ENCODE results near the gene C4orf50.

Gene C4orf50

DNA sequence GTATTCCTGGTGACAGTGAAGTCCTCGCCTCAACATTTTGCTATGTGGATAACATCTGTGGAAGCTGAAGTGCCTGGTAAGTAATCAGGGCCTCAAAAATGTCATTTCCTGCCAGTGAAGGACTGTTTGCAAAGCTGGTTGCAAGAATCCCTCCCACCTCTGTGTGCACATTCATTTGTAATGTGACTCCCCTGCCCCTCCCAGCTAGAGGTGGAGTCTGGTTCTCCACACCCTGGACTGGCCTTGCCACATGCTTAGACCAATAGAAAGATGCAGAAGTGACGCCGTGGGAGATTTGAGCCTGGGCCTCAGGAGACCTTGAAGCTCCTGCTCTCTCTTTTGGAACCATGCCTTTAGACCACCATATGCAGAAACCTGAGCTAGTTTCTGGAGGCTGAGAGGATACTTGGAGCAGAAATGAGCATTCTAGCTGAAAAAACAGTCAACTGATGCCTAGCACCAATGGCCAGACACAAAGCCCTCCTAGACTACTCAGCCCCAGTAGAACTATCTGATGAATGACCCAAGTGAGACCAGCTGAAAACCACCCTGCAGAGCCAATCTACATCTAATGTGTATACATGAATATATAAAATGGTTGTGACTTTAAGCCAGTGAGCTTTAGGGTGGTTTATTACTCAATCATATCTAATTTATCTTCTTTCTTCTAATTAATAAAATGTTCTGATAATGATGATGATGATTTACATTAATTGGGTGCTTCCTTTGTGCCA is 77.6 kb downstream of the C4orf50 start:
- Mint-ChIP-seq H3K27ac (no peak overlapping the region), H3K9me3 (no peaks in the 10 kb centered on the region), H3K36me3 (no peaks in the 10 kb centered on the region), H3K4me3 (no peak overlapping the region), H3K27me3 (peaks cover 4% of the 10 kb centered on the region), H3K4me1 (no peaks in the 10 kb centered on the region)

DNA sequence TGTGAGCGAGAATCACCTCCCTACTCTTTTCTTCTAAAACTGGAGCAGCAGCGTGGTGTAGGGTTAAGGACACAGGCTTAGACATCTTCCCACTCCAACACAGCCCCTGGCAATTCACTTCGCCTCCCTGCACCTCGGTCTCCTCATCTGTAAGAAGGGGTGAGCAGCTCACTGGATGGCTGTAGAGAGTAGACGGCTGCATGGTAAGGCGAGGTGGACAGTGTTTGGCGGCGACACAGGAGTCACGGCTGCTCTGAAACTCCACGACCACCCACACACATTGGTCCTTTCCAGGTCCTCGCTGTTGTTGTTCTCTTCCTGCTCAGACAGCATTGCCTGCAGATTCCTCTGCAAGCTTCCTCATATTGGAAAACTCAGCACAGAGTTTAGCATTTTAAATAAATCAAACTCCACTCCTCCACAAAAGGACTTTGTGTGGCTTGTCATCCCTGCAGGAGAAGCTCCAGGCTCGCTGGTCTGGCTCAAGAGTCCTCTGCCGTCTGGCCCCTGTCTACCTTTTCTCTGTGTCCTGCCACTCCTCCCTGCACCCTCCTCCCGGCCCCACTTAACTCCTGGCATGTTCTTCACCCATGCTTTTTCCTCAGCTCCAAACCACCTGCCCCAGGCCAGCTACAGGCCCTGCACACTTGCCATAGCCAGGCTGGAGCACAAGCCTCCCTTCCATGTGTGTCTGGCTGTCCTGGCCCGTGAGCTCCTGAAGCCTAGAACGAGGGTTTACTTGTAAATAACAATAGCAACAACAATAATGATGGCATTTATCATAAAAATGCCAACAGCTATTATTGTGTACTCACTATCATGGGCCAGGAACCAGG is 84.0 kb downstream of the C4orf50 start:
- H3K27me3 Mint-ChIP-seq: peaks cover 4% of the 10 kb centered on the region
- no peak overlapping the region for H3K4me3 Mint-ChIP-seq
- no peaks in the 10 kb centered on the region for H3K36me3 Mint-ChIP-seq
- H3K27ac Mint-ChIP-seq: no peak overlapping the region
- no peaks in the 10 kb centered on the region for H3K9me3 Mint-ChIP-seq
- H3K4me1 Mint-ChIP-seq: no peaks in the 10 kb centered on the region

DNA sequence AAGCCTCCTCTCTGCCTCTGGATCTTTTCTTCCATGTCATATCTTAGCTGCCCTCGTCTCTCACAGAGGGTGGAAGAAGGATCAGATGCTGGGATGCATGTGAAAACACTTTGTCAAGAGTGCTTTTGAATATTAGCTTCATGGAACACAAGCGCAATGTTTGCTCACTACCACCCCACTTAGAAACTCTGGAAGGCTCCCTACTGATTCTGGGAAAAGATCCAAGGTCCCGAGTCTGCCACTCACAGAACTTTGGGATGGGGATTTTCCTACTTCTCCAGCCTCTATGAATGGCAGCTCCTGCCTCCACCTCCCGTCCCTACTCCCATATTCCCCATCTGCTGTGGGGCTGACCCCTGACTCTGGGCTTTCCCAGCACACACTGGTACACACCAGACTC is 85.1 kb downstream of the C4orf50 start:
- peaks cover 4% of the 10 kb centered on the region for H3K27me3 Mint-ChIP-seq
- H3K9me3 Mint-ChIP-seq: no peaks in the 10 kb centered on the region
- no peaks in the 10 kb centered on the region for H3K36me3 Mint-ChIP-seq
- H3K27ac Mint-ChIP-seq: no peak overlapping the region
- no peaks in the 10 kb centered on the region for H3K4me1 Mint-ChIP-seq
- H3K4me3 Mint-ChIP-seq: no peak overlapping the region

DNA sequence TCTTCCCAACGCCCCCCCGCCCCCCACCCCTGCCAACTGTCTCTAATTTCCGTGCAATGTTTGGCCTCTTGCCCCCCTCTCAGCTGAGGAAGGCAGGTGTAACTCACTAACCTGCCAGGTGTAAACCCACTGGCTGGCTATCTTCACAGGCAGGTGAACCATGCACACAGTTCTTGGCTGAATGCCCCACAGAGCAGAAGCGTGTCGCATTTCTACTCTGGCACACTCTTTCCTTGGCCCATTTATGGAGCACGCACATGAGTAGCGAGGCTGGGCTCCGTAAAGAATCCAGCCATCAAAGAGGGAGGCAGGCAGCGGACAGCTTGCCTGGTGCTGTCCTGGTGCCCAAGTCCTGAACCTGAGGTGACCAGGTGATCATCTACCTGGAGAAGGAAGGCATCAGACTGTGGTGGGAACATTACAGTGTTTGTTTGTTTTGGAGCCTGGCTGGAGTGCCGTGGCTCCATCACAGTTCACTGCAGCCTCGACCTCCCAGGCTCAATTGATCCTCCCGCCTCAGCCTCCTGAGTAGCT is 86.1 kb downstream of the C4orf50 start:
- no peaks in the 10 kb centered on the region for H3K9me3 Mint-ChIP-seq
- no peaks in the 10 kb centered on the region for H3K36me3 Mint-ChIP-seq
- H3K4me1 Mint-ChIP-seq: no peaks in the 10 kb centered on the region
- peaks cover 6% of the 10 kb centered on the region for H3K27me3 Mint-ChIP-seq
- no peak overlapping the region for H3K27ac Mint-ChIP-seq
- no peak overlapping the region for H3K4me3 Mint-ChIP-seq

DNA sequence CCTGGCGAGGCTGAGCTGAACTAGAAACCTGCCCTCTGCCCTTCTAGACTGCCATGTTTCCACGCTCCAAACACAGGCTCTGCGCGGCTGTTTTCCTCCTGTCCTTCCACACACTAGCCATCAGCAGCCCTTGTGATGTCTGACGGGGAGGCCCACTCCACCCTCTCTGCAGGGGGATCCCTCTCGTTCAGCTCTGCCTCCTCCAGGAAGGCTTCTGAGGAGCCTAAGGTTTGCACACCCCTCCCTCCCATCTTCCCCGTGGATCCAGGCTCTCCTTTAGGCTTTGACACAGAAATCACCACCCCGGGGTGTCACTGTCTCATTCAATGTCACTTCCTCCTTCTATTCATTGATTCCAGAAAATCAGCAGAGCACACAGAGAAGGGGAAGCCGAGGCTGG is 86.7 kb downstream of the C4orf50 start:
- no peaks in the 10 kb centered on the region for H3K36me3 Mint-ChIP-seq
- H3K9me3 Mint-ChIP-seq: no peaks in the 10 kb centered on the region
- H3K4me3 Mint-ChIP-seq: no peak overlapping the region
- peaks cover 6% of the 10 kb centered on the region for H3K27me3 Mint-ChIP-seq
- H3K27ac Mint-ChIP-seq: no peak overlapping the region
- no peaks in the 10 kb centered on the region for H3K4me1 Mint-ChIP-seq

DNA sequence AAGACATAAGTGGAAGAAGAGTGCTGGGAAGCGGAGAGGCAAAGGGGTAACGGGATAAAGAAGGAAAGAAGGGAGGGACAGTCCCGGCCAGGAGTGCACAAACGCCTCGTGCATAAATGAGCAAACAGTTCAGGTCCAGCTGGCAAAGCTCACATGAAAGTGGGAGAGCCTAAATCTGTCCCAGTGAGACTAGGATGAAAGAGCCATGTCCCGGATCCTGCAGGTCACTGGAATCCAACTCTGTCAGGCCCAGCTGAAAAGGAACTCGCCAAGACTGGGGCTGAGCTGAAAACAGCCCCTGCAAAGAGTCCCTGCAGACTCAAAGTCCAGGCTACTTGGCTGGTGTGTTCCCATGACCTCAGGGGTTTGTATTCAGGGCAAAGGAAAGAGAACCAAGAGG is 87.4 kb downstream of the C4orf50 start:
- H3K27me3 Mint-ChIP-seq: peaks cover 6% of the 10 kb centered on the region
- H3K9me3 Mint-ChIP-seq: no peaks in the 10 kb centered on the region
- no peak overlapping the region for H3K27ac Mint-ChIP-seq
- no peaks in the 10 kb centered on the region for H3K36me3 Mint-ChIP-seq
- H3K4me3 Mint-ChIP-seq: no peak overlapping the region
- no peaks in the 10 kb centered on the region for H3K4me1 Mint-ChIP-seq

DNA sequence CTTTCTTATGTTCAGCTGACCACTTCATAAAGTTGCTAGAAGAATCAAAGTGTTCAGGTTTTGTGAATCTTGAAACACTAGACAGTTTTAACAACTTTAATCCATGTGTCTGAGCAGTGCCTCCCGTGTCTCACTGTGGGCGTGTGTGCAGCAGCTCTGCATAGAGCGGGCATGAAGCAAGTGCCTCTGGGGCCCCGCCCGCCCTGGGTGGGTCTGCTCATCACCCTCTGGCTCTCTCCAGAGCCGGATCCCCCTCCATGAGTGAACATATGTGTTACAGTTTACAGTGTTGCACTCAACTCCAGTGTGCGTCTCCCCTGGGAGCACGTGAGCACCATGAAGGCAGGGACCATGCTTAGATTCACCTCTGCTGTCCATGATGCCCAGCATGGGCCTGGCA is 87.8 kb downstream of the C4orf50 start:
- peaks cover 6% of the 10 kb centered on the region for H3K27me3 Mint-ChIP-seq
- H3K4me1 Mint-ChIP-seq: no peaks in the 10 kb centered on the region
- H3K9me3 Mint-ChIP-seq: no peaks in the 10 kb centered on the region
- H3K4me3 Mint-ChIP-seq: no peak overlapping the region
- H3K27ac Mint-ChIP-seq: no peak overlapping the region
- no peaks in the 10 kb centered on the region for H3K36me3 Mint-ChIP-seq

DNA sequence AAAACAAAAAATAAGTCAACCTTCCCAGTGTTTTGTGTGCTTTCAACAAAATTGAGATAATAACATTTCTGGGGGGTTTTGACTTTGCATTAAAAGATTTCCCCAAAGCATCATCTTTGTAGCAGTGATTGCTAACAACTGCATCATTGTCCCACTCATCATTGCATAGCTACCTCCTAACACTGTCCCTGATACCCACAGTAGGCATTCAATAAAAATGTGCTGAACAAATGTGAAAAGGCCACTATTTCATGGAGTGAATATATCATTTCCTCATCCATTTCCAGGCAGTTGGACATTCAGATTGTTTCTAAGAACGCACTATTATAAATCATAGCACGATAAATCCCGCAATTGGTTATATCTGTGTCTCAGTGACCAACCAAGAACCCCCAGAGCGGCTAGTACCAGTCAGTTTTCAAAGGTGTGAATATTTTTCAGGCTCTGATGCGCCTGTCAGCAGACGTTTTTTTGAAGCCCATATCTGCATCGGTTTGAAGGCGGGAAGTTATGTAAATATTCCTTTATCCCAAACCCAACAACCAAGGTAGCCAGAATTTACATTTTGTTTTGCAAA is 89.3 kb downstream of the C4orf50 start:
- no peaks in the 10 kb centered on the region for H3K4me1 Mint-ChIP-seq
- no peak overlapping the region for H3K27ac Mint-ChIP-seq
- no peaks in the 10 kb centered on the region for H3K9me3 Mint-ChIP-seq
- H3K4me3 Mint-ChIP-seq: no peak overlapping the region
- peaks cover 6% of the 10 kb centered on the region for H3K27me3 Mint-ChIP-seq
- H3K36me3 Mint-ChIP-seq: no peaks in the 10 kb centered on the region

DNA sequence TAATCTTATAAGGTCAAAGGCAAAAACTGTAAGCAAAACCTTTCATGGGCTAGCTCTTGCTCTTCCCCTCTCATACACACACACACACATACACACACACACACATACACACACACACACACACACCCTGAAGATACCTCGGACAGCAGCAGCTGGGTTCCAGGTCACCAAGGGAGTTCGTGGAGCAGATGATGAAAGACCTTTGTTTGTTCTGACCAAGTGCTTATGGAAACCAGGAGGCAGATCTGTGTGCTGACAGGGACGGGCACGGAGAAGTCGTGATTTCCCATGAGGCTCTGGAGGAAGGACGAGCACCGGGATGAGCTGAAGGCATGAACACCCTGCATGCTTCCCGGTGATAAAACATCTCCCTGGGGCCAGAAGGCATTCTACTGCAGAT is 90.0 kb downstream of the C4orf50 start:
- no peak overlapping the region for H3K4me3 Mint-ChIP-seq
- no peaks in the 10 kb centered on the region for H3K9me3 Mint-ChIP-seq
- no peaks in the 10 kb centered on the region for H3K4me1 Mint-ChIP-seq
- H3K36me3 Mint-ChIP-seq: no peaks in the 10 kb centered on the region
- H3K27me3 Mint-ChIP-seq: peaks cover 5% of the 10 kb centered on the region
- H3K27ac Mint-ChIP-seq: no peak overlapping the region

DNA sequence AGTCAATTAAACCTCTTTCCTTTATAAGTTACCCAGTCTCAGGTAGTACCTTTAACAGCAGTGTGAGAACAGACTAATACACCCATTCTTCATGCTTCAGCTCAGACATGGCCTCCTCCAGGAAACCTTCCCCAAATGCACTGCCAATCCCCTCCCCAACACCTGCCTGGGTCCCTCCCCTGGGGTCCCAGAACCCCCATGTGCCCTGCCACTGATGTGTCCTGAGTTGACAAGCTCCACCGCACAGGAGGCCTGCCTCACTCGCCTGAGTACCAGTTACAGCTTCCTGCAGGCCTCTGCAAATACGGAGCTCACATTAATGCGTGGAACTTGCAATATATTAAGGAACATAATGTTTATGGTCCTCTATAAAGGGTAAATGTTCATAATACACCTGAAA is 90.5 kb downstream of the C4orf50 start:
- Mint-ChIP-seq H3K27ac (no peak overlapping the region), H3K27me3 (peaks cover 1% of the 10 kb centered on the region), H3K4me3 (no peak overlapping the region), H3K4me1 (no peaks in the 10 kb centered on the region), H3K9me3 (no peaks in the 10 kb centered on the region), H3K36me3 (no peaks in the 10 kb centered on the region)

DNA sequence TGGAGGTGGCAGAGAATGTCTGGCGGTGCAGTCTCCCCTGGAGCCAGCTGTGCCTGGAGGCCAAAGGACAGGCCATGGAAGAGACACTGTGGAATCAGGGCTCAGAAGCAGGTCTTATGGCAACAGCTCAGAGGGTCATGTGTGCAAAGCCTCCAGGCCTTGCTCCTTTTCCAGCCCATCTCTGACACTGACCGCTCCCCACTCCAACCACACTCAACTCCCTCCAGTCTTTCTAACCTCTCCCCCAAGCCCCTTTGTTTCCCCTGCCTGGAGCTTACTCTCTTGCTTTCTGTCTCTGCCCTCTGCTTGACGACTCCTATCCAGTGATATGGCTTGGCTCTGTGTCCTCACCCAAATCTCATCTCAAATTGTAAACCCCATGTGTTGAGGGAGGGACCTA is 91.1 kb downstream of the C4orf50 start:
- H3K4me3 Mint-ChIP-seq: no peak overlapping the region
- no peaks in the 10 kb centered on the region for H3K36me3 Mint-ChIP-seq
- no peaks in the 10 kb centered on the region for H3K9me3 Mint-ChIP-seq
- H3K4me1 Mint-ChIP-seq: no peaks in the 10 kb centered on the region
- no peak overlapping the region for H3K27ac Mint-ChIP-seq
- peaks cover 1% of the 10 kb centered on the region for H3K27me3 Mint-ChIP-seq

DNA sequence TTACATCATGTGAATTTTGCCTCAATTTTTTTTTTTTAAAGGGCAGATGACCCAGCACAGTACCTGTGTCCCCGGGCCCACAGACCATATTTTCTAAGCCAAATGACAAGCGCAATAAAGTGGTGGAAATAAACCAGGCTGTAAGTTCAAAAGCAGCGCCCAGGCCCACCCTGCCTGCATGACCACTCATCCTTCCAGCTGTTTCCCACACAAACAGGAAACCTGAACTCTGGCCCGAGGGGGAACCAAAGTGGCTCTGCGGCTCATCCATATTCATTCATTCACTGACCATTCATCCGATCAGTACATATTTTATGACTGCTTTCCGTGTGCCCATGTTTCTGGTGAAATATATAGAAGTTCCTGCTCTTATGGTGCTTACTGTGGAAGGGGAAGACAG is 91.6 kb downstream of the C4orf50 start:
- Mint-ChIP-seq H3K4me3 (no peak overlapping the region), H3K4me1 (no peaks in the 10 kb centered on the region), H3K36me3 (no peaks in the 10 kb centered on the region), H3K27me3 (peaks cover 1% of the 10 kb centered on the region), H3K9me3 (no peaks in the 10 kb centered on the region), H3K27ac (no peak overlapping the region)

DNA sequence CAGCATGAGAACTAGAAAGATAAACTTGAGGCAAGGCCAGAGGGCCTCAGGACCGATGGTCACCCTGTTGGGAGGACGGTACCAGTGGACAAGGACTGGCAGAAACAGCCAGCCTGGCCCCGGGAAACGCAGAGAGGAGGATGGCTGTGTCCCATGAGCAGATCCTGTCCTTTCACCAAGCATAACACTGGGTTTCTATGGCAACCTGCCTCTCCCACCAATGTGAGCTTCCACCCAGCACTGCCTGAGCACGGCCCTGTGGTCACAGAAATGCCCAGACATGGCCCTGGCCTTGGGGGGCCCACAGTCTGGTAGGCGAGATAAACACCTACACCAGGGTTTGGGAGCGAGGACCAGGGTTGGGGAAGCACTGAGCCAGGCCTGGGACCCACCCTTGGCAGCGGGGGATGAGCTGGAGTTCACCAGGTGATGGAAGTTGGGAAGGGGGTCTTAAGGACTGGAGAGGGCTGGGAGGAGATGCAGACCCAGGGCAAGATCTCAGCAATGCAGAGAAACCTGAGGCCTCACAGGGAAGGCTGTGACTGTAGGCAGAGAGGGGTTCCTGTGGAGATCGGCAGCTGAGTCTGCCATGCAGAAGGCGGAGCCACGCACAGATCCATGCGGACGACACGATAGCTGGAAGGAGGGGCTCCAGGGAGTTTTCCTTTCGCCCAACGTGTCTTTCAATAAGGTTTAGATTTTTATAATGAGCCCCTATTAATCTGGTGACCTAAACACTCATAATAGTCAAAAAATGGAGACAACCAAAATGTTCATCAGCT is 92.6 kb downstream of the C4orf50 start:
- H3K27ac Mint-ChIP-seq: no peak overlapping the region
- H3K4me1 Mint-ChIP-seq: no peaks in the 10 kb centered on the region
- H3K4me3 Mint-ChIP-seq: no peak overlapping the region
- H3K27me3 Mint-ChIP-seq: peaks cover 1% of the 10 kb centered on the region
- no peaks in the 10 kb centered on the region for H3K36me3 Mint-ChIP-seq
- no peaks in the 10 kb centered on the region for H3K9me3 Mint-ChIP-seq

DNA sequence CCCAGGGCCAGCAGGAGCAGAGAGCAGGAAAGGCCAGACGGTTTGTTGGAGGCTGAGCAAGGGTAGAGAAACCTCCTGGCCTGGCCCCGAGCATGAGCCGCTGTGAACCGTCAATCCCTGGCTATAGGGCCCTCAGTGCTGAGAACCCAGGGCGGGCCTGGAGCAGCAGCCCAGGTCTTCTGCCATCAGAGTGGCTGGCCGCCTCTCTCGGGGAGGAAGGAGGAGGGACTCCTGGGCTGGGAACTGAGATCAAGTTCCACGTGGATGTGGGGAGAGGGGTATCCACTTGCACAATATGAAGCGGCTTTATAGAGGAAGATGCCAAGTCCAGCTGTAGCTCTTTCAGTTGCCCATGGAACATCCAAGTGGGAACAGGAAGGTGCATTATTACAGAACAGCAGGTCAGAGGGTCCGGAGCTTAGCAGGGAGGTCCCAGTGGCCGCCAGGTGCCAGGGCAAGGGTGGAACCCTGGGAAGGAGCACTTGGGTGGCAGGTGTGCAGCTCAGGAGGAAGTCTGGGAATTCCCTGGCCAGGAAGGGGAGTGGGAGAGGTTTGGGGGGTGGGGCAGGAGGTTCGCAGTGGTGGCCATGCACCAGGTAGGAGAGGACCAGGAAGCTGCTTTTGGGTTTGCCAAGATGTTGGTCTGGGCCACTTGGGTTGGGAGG is 93.6 kb downstream of the C4orf50 start:
- H3K4me1 Mint-ChIP-seq: no peaks in the 10 kb centered on the region

DNA sequence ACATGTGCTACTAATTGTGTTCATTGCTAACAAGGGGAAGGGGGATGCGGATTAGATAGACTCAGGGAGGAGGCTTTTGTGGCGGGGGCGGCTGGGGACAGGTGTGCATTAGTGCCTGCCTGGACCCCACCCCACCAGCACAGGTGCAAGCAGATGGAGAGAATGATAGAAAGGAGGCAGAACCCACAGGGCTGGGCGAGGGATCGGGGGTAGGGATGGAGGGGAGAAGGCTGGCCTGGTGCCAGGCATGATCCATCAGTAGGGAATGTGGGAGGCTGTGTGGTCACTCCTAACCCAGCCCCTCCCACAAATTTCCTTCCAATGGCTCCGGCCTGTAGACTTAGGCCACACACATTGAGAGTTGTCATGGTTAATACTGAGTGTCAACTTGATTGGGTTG is 94.9 kb downstream of the C4orf50 start:
- Mint-ChIP-seq H3K4me1 (no peaks in the 10 kb centered on the region), H3K9me3 (no peaks in the 10 kb centered on the region), H3K4me3 (no peak overlapping the region), H3K36me3 (no peaks in the 10 kb centered on the region), H3K27me3 (peaks cover 6% of the 10 kb centered on the region), H3K27ac (no peak overlapping the region)

More for the DNA sequence above, 93.6 kb downstream of the C4orf50 start:
- Mint-ChIP-seq H3K27ac (no peak overlapping the region), H3K9me3 (no peaks in the 10 kb centered on the region), H3K4me3 (no peak overlapping the region), H3K27me3 (peaks cover 6% of the 10 kb centered on the region), H3K36me3 (no peaks in the 10 kb centered on the region)
